HL-60 (cell line): ENCODE results near the gene IRS1.

Experiments used
- TF ChIP-seq, protein P1 (sequence below): IDR thresholded peaks from 2 replicates; pipeline ENCODE4 v1.6.1; 2012; ENCODE audit warnings: low read depth; ENCODE audit not compliant: insufficient replicate concordance
- TF ChIP-seq, protein P2 (sequence below): IDR thresholded peaks from one replicate; pipeline ENCODE4 v1.5.1; 2011; ENCODE audit warnings: low read length, control low read depth, inconsistent platforms; ENCODE audit not compliant: insufficient read depth

DNA sequence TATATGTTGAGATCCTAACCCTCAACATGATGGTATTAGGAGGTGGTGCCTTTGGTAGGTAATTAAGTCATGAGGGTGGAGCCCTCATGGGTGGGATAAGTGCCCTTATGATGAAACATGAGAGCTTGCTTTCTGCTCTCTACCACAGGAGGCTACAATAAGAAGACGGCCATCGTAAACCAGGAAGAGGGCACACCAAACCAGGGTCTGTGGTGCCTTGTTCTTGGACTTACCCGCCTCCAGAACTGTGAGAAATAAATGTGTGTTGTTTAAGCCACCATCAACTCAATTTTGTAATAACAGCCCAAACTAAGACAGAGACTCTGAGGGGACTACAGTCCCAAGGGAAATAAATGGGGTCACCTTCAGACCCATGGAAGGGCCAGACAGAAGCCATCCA, 52.3 kb downstream of the IRS1 start:
- TF ChIP-seq, protein P1, sequence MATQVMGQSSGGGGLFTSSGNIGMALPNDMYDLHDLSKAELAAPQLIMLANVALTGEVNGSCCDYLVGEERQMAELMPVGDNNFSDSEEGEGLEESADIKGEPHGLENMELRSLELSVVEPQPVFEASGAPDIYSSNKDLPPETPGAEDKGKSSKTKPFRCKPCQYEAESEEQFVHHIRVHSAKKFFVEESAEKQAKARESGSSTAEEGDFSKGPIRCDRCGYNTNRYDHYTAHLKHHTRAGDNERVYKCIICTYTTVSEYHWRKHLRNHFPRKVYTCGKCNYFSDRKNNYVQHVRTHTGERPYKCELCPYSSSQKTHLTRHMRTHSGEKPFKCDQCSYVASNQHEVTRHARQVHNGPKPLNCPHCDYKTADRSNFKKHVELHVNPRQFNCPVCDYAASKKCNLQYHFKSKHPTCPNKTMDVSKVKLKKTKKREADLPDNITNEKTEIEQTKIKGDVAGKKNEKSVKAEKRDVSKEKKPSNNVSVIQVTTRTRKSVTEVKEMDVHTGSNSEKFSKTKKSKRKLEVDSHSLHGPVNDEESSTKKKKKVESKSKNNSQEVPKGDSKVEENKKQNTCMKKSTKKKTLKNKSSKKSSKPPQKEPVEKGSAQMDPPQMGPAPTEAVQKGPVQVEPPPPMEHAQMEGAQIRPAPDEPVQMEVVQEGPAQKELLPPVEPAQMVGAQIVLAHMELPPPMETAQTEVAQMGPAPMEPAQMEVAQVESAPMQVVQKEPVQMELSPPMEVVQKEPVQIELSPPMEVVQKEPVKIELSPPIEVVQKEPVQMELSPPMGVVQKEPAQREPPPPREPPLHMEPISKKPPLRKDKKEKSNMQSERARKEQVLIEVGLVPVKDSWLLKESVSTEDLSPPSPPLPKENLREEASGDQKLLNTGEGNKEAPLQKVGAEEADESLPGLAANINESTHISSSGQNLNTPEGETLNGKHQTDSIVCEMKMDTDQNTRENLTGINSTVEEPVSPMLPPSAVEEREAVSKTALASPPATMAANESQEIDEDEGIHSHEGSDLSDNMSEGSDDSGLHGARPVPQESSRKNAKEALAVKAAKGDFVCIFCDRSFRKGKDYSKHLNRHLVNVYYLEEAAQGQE = no peak
- TF ChIP-seq, protein P2, sequence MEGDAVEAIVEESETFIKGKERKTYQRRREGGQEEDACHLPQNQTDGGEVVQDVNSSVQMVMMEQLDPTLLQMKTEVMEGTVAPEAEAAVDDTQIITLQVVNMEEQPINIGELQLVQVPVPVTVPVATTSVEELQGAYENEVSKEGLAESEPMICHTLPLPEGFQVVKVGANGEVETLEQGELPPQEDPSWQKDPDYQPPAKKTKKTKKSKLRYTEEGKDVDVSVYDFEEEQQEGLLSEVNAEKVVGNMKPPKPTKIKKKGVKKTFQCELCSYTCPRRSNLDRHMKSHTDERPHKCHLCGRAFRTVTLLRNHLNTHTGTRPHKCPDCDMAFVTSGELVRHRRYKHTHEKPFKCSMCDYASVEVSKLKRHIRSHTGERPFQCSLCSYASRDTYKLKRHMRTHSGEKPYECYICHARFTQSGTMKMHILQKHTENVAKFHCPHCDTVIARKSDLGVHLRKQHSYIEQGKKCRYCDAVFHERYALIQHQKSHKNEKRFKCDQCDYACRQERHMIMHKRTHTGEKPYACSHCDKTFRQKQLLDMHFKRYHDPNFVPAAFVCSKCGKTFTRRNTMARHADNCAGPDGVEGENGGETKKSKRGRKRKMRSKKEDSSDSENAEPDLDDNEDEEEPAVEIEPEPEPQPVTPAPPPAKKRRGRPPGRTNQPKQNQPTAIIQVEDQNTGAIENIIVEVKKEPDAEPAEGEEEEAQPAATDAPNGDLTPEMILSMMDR = no peak
